Activated naive CD4-positive, alpha-beta T cell treated with anti-CD3 and anti-CD28 coated beads, Interleukin-2, amount 50 U/mL, for 16 hours (primary cell): ENCODE results near the gene ENTPD3.
A peak's percentile ranks its signal among the peaks of the same experiment; 100 is the strongest.
"Not testable (repeated sequence)": the region's sequence is repeated elsewhere in the genome, so short reads cannot be mapped to it uniquely, and the experiment has no call there.

ENCODE experiments used
- DNase-seq: peaks from one replicate; pipeline ENCODE4 v3.0.0-alpha.2; 2020

ENTPD3 gene

DNA sequence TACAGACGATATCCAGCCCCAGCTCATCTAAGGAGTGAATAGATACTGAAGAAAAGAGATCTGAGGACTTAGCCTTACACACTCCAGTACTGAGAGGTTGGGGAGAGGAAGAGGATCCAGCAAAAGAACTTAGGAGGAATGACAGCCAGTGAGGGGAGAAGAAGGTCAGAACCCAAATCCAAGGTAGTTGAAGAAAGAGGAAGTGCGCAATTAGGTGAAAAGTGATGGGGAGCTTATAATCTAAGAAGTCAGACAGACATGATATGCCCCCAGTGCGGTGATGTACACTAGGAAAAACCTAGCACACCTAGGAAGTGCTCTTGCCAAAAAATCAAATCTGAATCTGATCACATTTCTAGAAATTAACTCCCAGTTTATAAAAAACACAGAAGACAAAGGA, 20.6 kb downstream of the ENTPD3 start:
- no peak for DNase-seq

DNA sequence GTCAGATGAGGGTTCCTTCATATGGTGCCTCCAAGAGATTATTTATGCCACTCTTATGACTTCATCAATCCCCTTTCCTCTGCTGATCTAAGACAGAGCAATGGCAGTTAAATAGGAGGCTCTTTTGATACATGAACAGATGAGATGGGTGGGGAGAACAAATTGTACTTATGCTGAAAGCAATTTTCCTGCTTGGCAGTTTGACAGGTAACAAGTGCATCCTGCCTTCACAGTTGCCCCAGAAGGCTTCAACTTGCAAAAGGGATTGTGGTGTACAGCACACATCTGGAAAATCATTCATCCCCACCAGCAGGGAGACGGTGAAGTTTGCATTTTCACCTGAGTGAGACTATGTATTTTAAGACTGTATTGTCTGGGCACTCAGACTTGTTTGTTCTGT, 27.3 kb downstream of the ENTPD3 start:
- no peak for DNase-seq

DNA sequence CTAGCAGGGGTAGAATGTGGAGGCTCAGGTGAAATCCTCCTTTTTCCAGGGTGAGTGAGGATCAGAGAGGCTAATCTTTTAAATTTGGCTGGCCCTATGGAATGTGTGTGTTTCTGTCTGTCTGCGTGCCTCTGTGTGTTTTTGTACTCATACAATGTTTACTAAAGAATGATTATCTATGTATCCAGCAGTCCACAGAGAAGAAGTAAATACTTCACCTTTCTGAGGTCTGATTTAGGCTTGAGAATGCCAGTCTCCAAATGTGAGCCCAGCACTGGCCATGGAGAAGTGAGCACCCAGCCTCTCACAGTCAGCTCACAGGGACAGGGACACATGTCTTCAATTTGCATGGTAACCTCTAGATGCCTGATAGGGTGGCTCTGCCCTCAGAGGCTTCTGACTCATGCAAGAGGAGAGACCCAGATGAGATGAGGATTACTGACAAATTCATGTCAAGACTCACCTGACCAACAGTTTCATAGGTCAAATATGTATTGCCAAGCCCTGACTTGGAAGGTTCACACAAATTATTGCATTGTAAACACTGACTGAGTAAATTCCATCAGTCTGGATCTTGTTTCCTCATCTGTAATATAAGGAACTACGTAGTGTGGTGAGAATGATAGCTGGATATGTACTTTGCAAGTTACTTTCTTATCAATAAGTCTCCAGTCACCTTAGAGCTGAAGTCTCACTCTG, 31.0 kb downstream of the ENTPD3 start:
- no peak for DNase-seq

DNA sequence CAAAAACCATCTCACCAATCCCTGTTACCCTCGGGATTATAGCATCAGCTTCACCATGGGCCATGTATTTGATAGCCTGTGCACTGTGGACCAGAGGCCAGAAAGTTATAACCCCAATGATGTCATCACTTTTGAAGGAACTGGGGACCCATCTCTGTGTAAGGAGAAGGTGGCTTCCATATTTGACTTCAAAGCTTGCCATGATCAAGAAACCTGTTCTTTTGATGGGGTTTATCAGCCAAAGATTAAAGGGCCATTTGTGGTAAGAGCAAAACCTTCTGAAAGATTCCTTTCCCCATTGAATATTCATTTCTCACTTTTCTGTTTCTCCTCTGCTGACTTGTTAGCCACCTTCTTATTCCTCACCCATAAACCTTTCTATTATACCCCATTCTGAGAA, 35.9 kb downstream of the ENTPD3 start:
- no peak for DNase-seq

DNA sequence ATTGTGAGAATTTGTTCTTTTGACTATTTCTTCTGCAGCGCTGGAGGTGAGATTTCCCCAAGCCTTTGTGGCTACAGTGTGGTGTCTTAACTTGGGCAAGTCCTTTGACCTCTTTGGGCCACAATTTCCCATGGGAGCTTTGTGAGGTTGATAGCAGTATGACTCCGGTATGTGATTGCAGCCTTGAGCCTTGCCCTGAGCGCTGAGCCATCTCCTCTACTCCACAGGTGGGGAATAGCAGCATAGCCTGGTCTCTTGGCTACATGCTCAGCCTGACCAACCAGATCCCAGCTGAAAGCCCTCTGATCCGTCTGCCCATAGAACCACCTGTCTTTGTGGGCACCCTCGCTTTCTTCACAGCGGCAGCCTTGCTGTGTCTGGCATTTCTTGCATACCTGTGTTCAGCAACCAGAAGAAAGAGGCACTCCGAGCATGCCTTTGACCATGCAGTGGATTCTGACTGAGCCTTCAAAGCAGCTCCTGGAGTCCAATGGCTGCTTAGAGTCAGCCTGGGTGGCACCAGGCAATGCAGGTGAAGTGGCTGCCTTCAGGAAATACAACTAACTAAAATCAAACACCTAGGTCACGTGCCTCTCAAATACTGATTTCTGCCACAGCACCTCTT, 40.2 kb downstream of the ENTPD3 start:
- no peak for DNase-seq

DNA sequence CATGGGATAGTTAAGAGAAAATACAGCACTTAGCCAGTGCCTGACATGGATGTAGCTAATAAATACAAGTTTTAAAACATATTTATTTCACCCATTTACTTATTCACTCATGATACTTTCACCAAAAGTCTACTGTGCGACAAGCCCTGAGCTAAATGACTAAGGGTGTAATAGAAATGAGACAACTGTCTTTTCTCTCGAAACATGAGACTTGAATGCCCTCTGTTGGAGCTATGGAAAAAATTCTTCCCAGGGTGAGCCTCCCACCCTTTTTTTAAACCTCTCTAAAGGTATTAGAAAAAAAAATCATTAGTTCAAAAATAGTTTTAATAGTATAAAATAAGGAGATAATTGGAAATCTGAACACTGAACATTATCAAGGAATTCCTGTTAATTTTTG, 45.8 kb downstream of the ENTPD3 start:
- DNase-seq, result no peak

DNA sequence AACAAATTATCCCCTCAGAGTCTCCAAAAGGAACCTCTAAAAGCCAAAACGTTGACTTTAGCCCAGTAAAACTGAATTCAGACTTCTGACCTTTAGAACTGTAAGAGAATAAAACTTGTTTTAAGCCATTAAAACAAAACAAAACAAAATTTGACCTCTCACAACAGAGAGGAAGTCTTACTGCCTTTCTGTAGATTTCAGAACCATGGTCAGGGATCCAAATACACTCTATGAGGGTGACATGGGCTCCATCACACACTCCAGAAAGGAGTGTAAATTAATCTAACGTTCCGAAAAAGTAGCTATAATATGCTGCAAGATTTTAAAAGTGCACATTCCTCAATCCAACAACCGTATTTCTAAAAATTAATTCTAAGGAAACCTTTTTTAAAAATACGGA, 50.9 kb downstream of the ENTPD3 start:
- no peak for DNase-seq

DNA sequence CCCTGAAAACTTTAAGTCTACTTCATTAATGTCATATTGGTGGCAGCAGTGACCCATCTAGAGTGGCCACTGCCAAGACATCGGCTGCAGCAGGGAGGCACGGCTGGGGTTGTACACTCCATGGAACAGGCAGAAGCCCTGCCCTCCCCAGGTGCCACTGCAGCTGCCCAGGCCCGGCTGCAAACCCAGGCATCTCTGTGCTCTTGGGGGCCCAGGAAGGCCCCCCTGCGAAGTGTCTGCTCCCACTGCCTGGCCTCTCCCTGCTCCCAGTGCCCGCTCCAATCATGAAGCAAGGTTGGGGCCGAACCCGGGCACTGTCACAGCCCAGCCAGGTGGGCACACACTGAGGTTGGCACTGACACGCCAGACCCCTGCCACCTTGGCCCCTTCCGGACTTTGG, 58.1 kb downstream of the ENTPD3 start:
- DNase-seq, result no peak

DNA sequence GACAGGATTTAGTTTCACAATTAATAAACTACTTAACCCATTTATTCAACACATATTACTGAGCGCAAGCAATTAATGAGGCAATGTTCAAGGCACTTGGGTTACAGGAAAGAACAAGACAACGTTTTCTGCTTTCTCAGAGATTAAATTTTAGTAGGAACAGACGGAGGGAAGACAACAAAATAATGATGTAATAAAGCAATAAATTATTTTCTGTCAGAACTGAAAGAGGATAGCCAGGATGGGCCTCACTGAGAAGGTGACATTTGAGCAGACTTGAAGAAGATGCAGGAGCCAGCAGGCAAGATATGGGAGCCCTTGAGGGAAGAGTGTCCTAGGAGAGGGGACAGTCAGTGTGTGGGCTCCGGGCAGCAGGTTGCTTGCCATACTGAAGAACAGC, 58.9 kb downstream of the ENTPD3 start:
- DNase-seq, result no peak

DNA sequence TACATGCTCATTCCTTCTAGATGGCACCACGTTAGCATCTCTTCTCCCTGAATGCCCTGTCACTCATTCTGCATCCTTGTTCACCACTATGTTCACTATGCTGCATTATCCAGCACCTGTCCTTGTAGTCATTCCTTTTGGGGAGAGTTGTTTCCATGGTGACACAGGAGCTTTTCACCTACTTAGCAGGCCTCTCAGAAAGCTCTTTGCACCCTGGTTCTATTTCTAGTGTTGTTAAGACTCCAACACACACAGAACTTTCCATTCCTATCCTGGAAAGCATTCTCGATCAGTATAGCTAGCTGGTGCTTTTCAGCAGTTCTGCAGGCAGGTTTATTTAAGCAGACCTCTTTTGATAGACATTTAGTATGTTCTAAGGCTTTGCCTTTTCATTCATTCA, 63.5 kb downstream of the ENTPD3 start:
- DNase-seq, result no peak

DNA sequence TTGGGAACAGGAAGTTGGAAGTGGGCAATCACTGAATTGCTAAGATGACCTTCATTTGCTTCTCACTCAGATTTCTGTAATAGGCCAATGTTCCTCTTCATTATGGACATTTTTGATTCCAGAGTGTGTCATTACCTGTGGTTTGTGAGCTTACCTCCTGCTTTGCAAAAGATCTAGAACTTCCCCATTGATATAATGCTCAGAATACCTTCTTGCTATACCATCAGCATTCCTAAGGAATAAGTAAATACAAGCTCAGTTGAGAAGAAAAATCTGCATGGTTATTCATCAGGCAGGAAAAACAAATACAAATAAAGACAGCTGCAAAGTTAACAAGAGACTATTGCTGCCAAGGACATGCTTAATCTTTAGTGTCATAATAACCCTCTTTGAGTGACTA, 64.6 kb downstream of the ENTPD3 start:
- DNase-seq, result no peak

DNA sequence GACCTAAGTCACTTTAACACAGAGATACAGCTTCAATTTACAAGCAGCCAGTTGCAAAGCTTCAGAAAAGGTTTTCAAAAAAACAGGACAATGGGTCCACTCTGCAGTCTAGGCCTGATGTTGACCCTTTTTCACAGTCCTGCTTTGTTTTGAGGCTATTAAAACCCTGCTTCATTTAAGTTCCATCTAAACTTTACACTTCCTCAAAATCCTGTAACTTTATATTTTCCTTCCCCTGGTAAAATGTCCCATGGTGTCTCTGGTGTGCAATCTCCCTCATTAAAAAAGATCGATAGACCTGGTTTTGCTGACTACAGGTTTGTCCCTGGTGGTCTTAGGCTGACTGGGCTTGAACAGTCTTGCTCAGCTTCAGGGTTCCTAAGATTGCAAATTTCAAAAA, 65.1 kb downstream of the ENTPD3 start:
- no peak for DNase-seq

DNA sequence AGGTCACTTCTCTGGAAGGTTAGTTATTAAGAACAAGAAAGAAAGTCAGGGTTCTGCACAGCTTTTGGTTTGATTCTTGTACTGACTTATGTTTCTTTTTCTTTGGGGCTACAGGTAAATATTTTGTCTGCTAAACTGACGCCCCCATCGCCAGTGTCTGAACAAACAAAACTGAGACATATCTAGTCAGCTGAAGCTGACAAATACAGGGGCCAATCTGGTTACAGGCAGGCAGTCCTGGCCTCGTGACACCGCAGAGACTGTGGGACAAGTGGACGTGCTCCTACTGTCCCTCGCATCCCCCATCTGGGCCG, 65.5 kb downstream of the ENTPD3 start:
- no peak for DNase-seq

DNA sequence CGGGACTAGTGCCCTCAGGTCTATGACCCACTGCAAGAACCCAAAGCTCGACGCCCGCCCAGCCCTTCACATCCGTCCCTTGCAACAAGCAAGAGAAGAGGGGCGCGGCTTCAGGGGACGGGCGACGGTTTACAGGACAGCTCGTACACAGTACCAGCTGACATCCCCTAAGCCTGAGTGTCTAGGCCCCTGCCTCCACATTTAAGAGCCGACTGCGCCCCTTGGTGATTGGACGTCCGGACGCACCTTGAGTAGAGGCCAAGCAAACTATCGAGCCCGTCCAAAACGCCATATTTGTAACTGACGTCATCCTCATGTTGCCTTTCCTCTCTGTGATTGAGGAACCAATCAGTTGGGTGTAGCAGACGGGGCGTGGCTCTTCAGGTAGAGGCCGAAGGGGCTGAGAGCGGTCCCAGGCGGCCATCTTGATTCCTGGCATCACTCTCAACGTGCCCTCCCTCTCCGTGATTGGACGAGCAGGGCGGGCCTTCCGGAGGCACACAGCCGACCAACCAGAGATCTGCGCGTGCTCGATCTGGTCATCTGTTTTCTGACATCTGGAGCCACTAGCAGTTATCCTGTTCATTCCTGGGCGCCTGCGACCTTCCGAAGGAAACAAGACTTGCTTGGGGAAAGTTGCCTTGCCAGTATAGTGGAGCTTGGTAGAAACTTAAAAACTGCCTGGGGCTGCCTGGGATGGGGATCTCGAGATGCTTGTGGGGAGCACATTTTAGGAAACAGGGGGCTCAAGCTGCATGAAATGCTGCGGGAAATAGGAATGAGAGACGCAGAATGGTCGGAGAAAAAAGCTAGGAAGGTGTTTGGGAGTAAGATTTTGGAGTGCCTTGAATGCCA, 66.1 kb downstream of the ENTPD3 start:
- peak; percentile 97 for DNase-seq

DNA sequence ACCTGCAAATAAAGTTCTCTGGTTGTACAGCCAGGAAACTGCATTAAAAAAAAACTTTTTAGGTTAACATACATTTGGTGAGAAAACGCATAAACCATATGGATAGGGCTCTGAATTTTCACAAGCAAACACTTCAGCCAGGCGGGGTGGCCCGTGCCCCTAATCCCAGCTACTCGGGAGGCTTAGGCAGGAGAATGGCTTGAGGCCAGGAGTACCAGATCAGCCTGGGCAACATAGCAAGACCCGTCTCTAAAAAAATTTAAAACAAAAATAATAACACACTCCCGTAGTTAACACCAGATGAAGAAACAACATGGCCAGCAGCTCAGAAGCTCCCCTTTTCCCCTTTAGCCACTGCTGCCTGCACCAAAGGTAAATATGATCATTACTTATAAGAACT, 66.9 kb downstream of the ENTPD3 start:
- DNase-seq, result no peak

DNA sequence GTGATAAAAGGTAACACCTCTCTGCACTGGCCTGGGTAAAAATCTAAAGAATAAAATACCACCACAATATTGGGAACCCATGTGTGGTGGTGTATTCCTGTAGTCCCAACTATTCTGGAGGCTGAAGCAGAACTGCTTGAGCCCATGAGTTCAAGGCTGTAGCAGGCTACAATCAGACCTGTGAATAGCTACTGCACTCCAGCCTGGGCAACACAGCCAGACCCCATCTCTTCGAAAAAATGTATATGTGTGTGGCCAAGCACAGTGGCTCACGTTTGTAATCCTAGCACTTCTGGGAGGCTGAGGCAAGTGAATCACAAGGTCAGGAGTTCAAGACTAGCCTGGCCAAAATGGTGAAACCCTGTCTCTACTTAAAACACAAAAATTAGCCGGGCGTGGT, 68.3 kb downstream of the ENTPD3 start:
- DNase-seq, result no peak

DNA sequence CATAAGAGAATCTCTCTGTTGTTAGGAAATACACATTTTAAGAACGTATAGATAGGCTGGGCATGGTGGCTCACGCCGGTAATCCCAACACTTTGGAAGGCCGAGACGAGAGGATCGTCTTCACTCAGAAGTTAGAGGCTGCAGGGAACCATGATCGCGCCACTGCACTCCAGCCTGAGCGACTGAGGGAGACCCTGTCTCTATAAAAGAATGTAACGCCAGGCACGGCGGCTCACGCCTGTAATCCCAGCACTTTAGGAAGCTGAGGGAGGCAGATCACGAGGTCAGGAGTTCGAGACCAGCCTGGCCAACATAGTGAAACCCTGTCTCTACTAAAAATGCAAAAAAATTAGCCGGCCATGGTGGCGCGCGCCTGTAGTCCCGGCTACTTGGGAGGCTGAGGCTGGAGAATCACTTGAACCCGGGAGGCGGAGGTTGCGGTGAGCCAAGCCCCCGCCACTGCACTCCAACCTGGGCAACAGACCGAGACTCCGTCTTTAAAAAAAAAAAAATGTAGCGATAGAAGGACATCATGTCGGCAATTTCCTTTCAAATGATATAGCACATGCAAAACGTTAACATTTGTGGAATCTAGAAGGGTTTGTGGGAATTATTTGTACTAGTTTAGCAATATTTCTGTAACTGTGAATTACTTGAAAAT, 69.4 kb downstream of the ENTPD3 start:
- no peak for DNase-seq

DNA sequence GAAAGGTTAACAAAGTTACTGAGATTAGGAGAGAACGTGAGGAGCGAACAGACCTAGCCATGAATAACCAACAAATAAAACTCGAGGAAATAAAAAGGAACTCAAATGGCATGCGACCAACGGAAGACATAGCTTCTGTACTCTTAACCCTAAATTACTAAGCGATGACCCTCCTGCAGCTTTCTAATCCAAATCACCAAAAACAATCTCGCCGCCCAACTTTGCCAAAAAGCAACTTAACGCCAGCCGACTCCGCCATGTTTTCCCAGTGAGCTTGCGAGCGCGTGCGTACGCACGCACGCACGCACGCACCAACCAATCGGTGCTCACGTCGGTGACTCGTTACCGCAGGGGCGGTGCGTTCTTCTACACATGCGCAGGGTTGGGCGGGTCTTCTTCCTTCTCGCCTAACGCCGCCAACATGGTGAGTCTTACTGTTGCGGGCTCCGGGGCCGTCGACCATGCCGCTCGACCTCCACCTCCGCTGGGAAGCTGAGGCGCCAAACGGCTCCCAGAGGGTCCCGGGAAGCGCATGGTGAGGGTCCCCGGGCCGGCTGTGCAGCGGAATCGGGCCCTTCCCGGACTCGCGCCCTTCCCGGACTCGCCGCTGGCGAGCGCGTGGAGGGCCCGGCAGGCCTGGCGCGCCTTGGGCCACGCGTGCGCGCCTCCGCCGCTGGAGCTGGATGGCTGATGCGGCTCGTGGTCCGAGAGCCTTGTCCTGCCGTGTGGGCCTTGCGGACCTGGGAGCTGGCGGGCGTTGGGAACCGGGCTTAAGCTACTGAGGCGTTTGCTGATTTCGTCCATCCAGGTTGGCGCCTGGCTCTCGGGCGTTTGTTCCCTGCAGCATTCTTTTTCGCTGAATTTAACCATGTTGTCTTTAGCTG, 70.2 kb downstream of the ENTPD3 start, which contains the start of gene RPL14:
RPL14 (plus strand) TSS at position 400 of the 884 bp plus-strand sequence; CDS start at position 533, 133 bp downstream.
- DNase-seq, result peak; percentile 96

DNA sequence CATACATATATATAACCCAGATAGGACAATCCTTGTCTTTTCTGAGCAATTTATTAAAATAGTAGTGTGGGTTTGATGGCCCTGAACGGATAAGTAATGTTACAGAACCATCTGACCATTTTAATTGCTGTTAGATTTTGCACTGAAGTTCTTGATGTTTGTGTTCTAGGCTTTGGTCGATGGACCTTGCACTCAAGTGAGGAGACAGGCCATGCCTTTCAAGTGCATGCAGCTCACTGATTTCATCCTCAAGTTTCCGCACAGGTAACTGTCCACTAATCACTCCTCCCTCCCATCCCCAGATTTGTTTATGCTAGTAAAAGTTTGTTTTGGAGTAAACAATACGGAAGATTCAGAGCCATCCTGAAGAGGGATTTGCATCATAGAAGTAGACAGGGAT, 71.5 kb downstream of the ENTPD3 start:
- DNase-seq, result no peak

DNA sequence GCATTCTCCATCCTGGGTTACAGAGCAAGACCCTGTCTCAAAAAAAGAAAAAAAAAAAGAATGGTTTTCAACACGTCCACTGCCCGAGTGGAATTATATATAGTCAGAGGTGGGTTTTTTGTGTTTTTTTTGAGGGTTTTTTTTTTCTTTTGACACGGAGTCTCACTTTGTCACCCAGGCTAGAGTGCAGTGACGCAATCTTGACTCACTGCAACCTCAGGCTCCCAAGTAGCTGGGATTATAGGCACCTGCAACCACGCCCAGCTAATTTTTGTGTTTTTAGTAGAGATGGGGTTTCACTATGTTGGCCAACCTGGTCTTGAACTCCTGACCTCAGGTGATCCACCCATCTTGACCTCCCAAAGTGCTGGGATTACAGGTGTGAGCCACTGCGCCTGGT, 73.5 kb downstream of the ENTPD3 start:
- not testable (repeated sequence) for DNase-seq

DNA sequence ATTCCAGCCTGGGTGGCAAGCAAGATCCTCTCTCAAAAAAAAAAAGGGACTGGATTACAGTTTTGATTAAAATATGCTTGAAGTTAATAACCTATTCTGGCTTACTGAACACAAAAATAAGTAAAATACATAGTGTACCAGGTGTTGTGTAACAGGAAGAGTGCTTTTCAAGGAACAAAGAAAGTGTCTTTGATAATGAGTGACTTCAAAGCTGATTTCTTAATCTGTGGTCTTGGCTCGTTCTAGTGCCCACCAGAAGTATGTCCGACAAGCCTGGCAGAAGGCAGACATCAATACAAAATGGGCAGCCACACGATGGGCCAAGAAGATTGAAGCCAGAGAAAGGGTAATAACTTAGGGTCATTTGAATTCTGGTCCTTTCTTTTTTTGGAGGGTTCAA, 74.2 kb downstream of the ENTPD3 start:
- no peak for DNase-seq

DNA sequence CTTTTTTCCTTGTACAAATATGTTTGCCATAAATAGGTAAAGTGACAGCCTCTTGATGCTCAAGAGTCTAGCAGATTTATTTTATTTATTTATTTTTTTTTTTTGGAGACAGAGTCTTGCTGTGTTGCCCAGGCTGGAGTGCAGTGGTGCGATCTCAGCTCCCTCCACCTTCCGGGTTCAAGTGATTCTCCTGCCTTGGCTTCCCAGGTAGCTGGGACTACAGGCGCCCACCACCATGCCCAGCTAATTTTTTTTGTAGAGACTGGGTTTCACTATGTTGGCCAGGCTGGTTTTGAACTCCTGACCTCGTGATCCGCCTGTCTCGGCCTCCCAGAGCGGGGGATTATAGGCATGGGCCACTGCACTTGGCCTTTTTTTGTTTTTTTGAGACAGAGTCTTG, 75.9 kb downstream of the ENTPD3 start:
- not testable (repeated sequence) for DNase-seq

DNA sequence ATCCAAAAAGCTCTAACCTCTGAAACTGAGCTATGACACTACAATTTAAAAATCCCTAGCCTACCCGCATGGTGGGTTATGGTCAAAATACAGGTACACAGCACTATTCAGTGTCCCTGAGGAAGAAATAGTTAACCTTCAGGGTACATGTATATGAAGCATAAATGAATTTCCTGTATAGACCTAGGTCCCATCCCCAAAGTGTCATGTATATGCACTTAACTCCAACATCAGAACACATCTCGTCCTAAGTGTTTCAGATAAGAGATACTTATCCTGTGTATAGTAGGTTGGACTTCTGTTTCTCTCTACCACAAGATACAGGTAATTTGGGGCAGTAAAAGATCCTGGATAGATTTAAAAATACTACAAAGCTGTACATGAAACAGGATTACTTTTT, 76.6 kb downstream of the ENTPD3 start:
- no peak for DNase-seq
